ENCODE measurements around the gene KRT86. TPM values are rescaled to one million over a fixed set of nuclear protein-coding genes. Genes with fewer than 3 reads are reported as not detected.

Gene KRT86
- total and polyA plus RNA-seq, 2 of the 13 experiments (the other 11 are each of a cell fraction or from before 2014, with no cell fraction given) = not detected

- ChIA-PET CTCF (ENCODE audit: low intra/inter-chr PET ratio, low total read pairs) (no interaction called here), POLR2A (no interaction called here)
- BruUV-seq (replicated peaks) = no TSS peak
- no peaks in the 10 kb centered on the region for H3K79me2 ChIP-seq (ENCODE audit: insufficient read depth, low read length)
- no peak overlapping the region for H2AFZ ChIP-seq (ENCODE audit: low read length)
- in situ Hi-C loops (cut with HindIII; ENCODE audit: extremely low pct_ligation_motif_present, low pct_unique_long_range_greater_than_20kb) = no loop called here
- ATAC-seq = no peak
- H4K20me1 ChIP-seq (ENCODE audit: insufficient read depth, low read length) = no peaks in the 10 kb centered on the region
- intact Hi-C loops (cut with micrococcal nuclease; ENCODE audit: unreplicated experiment) = no loop called here
- 21% methylated on average over 10 of the region's 10 CpGs for WGBS (ENCODE audit: low lambda C conversion rate)
- FAIRE-seq = no peak
- H3K9me3 ChIP-seq (ENCODE audit: low read length) = no peaks in the 10 kb centered on the region
- TF ChIP-seq ZNF383 (CRISPR knock-in tag; IDR thresholded peaks at IDR 0.05; ENCODE audit: borderline replicate concordance) (no peak), ZNF619 (CRISPR knock-in tag; IDR thresholded peaks at IDR 0.05) (no peak), NFIC (IDR thresholded peaks at IDR 0.05; ENCODE audit: low read length) (no peak), ZC3H4 (CRISPR knock-in tag; IDR thresholded peaks at IDR 0.05; ENCODE audit: borderline replicate concordance) (no peak), ZNF564 (CRISPR knock-in tag; IDR thresholded peaks at IDR 0.05) (no peak), ZNF230 (CRISPR knock-in tag; IDR thresholded peaks at IDR 0.05) (no peak), ONECUT2 (CRISPR knock-in tag; IDR thresholded peaks at IDR 0.05) (no peak), ZNF18 (CRISPR knock-in tag; IDR thresholded peaks at IDR 0.05; ENCODE audit: insufficient replicate concordance) (no peak), ZEB1 (IDR thresholded peaks at IDR 0.05; ENCODE audit: insufficient replicate concordance, low read depth) (no peak), ZNF44 (CRISPR knock-in tag; IDR thresholded peaks at IDR 0.05) (no peak), SMC3 (IDR thresholded peaks at IDR 0.05; ENCODE audit: low read length) (no peak), TBX3 (IDR thresholded peaks at IDR 0.05; ENCODE audit: borderline replicate concordance) (no peak)
- no peak overlapping the region for H3K4me2 ChIP-seq (ENCODE audit: low read depth, low read length)
- H3K4me3 ChIP-seq (replicated peaks in 1 of 3; ENCODE audit: insufficient read depth in 1 of 3, low read depth in 2 of 3, low read length in 3 of 3) = no peak overlapping the region
- no peak overlapping the region for H3K27ac ChIP-seq (ENCODE audit: extremely low read length, insufficient read depth, low read length)
- H3K4me1 ChIP-seq (ENCODE audit: insufficient read depth, low read length) = no peaks in the 10 kb centered on the region
- H3K27me3 ChIP-seq (ENCODE audit: control insufficient read depth in 1 of 2, insufficient read depth in 2 of 2, low read length in 2 of 2) = peaks cover 3 to 24% of the 10 kb centered on the region in 2 experiments; a peak in 2 of 5 replicates
- no peak for DNase-seq (ENCODE audit: low spot score)
- no peak overlapping the region for H3K9ac ChIP-seq (ENCODE audit: insufficient read depth, low read depth, low read length)
- H3K36me3 ChIP-seq (replicated peaks in 1 of 2; ENCODE audit: control insufficient read depth in 1 of 2, insufficient read depth in 2 of 2, low read length in 2 of 2) = no peaks in the 10 kb centered on the region
These were observed 64.0 kb downstream of the KRT86 start for GRCh38 chr12:52338241-52338960.

Measured in HepG2 (cell line).